Measurements from ENCODE around the gene ZACN. TPM values are rescaled to one million over a fixed set of nuclear protein-coding genes. Genes with fewer than 3 reads are reported as not detected.

Gene ZACN
- total RNA-seq, 4 donors from 2014 or later, result 0.13 TPM; not detected in 3

DNA sequence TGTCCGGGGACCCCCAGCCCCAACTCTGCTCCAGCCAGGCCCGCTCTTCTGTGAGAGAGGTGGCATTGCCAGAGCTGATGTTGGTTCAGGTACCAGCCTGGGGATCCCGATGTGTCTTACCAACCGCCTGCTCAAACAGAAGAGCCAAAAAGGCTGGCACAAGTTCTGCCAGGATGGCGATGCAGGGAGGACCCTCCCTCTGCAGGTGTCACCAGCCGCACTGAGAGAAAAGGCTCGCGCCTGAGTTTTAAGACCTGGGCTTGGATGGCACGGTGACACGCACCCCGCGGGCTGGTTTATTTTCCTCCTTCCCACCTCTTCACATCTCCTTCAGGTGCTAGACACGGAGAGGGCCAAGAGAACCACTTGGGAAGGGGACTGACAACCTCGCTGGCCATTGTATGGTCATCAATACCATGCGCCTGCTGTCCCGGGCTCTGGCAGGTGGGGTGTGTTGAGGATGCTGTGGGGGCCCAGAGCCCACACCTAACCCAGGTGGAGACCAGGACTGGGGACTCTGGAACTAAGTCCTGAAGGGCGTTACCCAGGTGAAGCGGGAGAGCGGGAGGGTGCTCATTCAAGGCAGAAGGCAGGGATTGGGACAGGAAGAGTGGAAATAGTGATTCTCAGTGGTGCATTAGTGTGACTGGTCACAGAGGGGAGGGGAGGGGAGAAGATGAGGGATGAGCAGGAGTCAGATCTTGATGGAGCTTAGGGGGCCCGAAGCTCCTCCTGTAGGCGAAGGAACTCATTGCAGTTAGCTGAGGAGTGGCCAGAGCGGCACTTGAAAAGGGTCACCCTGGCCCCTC, 45.8 kb downstream of the ZACN start:
- DNase-seq (ENCODE audit: extremely low spot score), result no peak
- 83% methylated on average over 15 of the region's 22 CpGs for WGBS

DNA sequence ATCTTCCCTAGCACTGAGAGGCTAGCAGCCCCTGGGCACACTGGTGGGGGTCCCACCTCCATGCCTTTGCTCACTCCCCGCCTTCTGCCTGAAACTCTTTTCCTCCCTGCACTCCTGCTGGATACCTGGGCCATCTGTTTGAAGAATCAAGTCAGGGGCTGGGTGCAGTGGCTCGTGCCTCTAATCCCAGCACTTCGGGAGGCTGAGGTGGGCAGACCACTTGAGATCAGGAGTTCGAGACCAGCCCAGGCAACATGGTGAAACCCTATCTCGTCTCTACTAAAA, 46.4 kb downstream of the ZACN start:
- H3K27ac ChIP-seq (replicated peaks in 1 of 4), result no peak overlapping the region
- intact Hi-C loops (cut with DNase I), result loop anchor here (10.0 kb wide), 1 partner anchor 269 kb away; no protein-coding TSS in a partner anchor
- no peaks in the 10 kb centered on the region for H3K9me3 ChIP-seq
- no peaks in the 10 kb centered on the region for H3K36me3 ChIP-seq
- peaks cover 0 to 1% (median 0%) of the 10 kb centered on the region in 4 donors for H3K27me3 ChIP-seq
- WGBS, result 90% methylated on average over 5 of the region's 5 CpGs
- no peak for DNase-seq (ENCODE audit: extremely low spot score)
- no peak overlapping the region for H3K4me3 ChIP-seq
- H3K4me1 ChIP-seq, result peaks cover 9 to 14% (median 12%) of the 10 kb centered on the region in 4 donors
- TF ChIP-seq POLR2A (IDR thresholded peaks at IDR 0.05; ENCODE audit: low read depth) (no peak), POLR2AphosphoS5 (IDR thresholded peaks at IDR 0.05) (no peak), CTCF (IDR thresholded peaks at IDR 0.05) (no peak), EP300 (IDR thresholded peaks at IDR 0.05) (no peak)

More for the DNA sequence above, 45.8 kb downstream of the ZACN start:
- no peaks in the 10 kb centered on the region for H3K9me3 ChIP-seq
- no peak overlapping the region for H3K4me3 ChIP-seq
- no peak for TF ChIP-seq EP300 (IDR thresholded peaks at IDR 0.05)
- no peak for TF ChIP-seq POLR2A (IDR thresholded peaks at IDR 0.05; ENCODE audit: low read depth)
- no peak for TF ChIP-seq POLR2AphosphoS5 (IDR thresholded peaks at IDR 0.05)
- no peak for TF ChIP-seq CTCF (IDR thresholded peaks at IDR 0.05)
- no peaks in the 10 kb centered on the region for H3K36me3 ChIP-seq
- peaks cover 9 to 14% (median 12%) of the 10 kb centered on the region in 4 donors for H3K4me1 ChIP-seq
- no peaks in the 10 kb centered on the region for H3K27me3 ChIP-seq
- no peak overlapping the region for H3K27ac ChIP-seq (replicated peaks in 1 of 4)
- intact Hi-C loops (cut with DNase I), result loop anchor here (10.0 kb wide), 1 partner anchor 270 kb away; no protein-coding TSS in a partner anchor

- Histone ChIP-seq H3K4me3 (no peak overlapping the region), H3K27me3 (peaks cover 0 to 7% (median 1%) of the 10 kb centered on the region in 4 donors), H3K27ac (replicated peaks in 1 of 4) (no peak overlapping the region), H3K36me3 (no peaks in the 10 kb centered on the region), H3K9me3 (no peaks in the 10 kb centered on the region), H3K4me1 (peaks cover 9 to 14% (median 12%) of the 10 kb centered on the region in 4 donors)
- TF ChIP-seq POLR2AphosphoS5 (IDR thresholded peaks at IDR 0.05) (no peak), CTCF (IDR thresholded peaks at IDR 0.05) (no peak), EP300 (IDR thresholded peaks at IDR 0.05) (no peak), POLR2A (IDR thresholded peaks at IDR 0.05; ENCODE audit: low read depth) (no peak)
- intact Hi-C loops (cut with DNase I), result loop anchor here (10.0 kb wide), 1 partner anchor 269 kb away; no protein-coding TSS in a partner anchor
- WGBS, result 93% methylated on average over 1 of the region's 1 CpG
- no peak for DNase-seq (ENCODE audit: extremely low spot score)
Observed at GRCh38 chr17:76125922-76126321, 46.9 kb downstream of the ZACN start.

DNA sequence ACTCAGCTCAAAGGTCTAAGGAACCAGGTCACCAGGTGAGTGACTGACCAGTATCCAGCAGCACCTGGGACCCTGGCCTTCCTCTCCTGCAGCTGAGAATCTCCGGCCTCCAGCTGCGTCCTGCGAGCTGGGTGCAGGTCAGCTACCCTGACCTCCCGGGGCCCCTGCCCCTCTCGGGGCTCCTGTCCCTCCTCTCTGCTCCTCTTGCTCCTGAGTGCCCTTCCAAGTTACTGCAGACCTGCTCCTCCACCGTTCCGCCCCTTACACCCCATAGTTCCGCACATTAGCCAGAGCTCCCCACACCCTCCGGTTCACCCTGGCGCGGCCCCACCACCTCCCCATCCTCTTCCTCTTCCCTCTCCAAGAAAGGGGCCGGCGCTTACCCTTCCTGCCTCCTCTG, 51.5 kb downstream of the ZACN start:
- 45% methylated on average over 13 of the region's 13 CpGs for WGBS
- intact Hi-C loops (cut with DNase I), result no loop called here
- H3K36me3 ChIP-seq, result no peaks in the 10 kb centered on the region
- DNase-seq (ENCODE audit: extremely low spot score), result no peak
- TF ChIP-seq POLR2AphosphoS5 (IDR thresholded peaks at IDR 0.05) (no peak), CTCF (IDR thresholded peaks at IDR 0.05) (no peak), POLR2A (IDR thresholded peaks at IDR 0.05; ENCODE audit: low read depth) (no peak), EP300 (IDR thresholded peaks at IDR 0.05) (no peak)
- peaks cover 0 to 53% (median 25%) of the 10 kb centered on the region in 4 donors for H3K27me3 ChIP-seq
- no peak overlapping the region for H3K4me3 ChIP-seq
- H3K4me1 ChIP-seq, result peaks cover 0 to 2% (median 0%) of the 10 kb centered on the region in 4 donors
- no peaks in the 10 kb centered on the region for H3K9me3 ChIP-seq
- no peak overlapping the region for H3K27ac ChIP-seq (replicated peaks in 1 of 4)
